Hematopoietic multipotent progenitor cell treated with erythropoietin and hydrocortisone succinate and interleukin-3 and kit ligand, for 6 days (in vitro differentiated cells): ENCODE results near the gene ZRANB1.
A peak's percentile ranks its signal among the peaks of the same experiment; 100 is the strongest.
"Not testable (repeated sequence)": the region's sequence is repeated elsewhere in the genome, so short reads cannot be mapped to it uniquely, and the experiment has no call there.

Source experiments
- DNase-seq: peaks from one replicate; pipeline ENCODE4 v3.0.0-alpha.2; 2015

ZRANB1 gene

DNA sequence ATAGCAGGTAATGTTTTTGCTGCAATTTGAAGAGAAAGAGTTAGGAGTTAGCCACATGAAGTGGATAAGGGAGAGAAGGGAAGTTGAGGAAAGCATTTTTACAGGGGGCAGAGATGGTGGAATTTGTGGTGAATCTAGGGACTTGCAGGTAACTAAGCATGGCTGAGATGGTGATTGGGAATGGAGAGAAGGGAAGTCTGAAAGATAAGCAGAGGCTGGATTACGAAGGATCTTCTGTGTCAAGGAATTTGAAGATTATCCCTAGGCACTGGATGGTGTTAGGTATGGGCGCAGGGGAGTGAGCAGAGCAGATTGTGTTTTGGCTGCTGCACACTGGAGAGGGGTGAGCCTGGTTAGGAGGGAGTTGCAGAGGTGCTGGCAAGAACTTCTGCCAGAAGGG is 25.3 kb downstream of the ZRANB1 start:
- DNase-seq: no peak

DNA sequence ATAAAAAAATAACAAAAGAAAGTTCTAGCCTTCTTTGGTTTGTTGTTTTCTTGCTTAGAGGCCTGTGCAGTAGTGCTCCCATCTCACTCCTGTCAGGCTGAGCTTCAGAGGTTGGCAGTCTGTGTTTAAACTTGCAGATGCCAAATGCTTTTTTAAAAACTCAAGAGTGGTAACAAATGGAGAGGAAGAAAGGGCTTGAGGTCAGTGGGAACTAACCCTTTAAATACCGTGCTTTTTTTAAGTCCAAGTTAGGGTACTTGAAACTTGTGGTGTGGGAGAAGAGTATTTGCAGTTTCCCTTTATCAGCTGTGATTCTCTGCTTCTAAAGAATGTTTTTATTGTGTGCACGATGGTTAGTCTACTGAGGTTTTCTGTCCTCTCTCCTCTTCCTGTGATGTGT is 29.4 kb downstream of the ZRANB1 start:
- DNase-seq: no peak

DNA sequence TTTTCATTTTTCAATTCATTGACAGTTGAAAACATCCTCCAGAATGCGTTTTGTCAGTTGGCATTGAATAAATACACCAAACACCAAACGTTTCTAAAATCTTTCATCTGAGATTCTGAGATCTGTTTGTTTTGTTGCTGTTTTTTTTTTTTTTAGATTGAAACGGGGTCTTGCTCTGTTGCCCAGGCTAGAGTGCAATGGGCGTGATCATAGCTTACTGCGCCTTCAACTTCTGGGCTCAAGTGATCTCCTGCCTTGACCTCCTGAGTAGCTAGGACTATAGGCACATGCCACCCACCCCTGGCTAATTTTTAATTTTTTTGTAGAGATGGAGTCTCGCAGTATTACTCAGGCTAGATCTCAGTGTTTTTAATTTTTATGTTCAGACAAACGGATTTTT is 30.7 kb downstream of the ZRANB1 start:
- no peak for DNase-seq

DNA sequence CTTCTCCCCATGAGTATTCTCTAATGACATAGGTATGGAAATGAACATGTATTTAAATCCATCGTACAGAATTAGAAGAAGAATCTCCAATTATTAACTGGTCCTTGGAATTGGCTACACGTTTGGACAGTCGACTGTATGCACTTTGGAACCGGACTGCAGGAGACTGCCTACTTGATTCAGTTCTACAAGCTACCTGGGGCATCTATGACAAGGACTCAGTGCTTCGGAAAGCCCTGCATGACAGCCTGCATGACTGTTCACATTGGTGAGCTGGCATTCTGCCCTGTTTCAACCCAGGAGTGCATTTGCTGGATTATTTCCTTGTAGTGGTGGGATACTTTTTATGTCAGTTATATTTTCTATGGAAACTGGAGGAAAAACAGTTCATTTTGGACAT is 32.2 kb downstream of the ZRANB1 start:
- DNase-seq: no peak

DNA sequence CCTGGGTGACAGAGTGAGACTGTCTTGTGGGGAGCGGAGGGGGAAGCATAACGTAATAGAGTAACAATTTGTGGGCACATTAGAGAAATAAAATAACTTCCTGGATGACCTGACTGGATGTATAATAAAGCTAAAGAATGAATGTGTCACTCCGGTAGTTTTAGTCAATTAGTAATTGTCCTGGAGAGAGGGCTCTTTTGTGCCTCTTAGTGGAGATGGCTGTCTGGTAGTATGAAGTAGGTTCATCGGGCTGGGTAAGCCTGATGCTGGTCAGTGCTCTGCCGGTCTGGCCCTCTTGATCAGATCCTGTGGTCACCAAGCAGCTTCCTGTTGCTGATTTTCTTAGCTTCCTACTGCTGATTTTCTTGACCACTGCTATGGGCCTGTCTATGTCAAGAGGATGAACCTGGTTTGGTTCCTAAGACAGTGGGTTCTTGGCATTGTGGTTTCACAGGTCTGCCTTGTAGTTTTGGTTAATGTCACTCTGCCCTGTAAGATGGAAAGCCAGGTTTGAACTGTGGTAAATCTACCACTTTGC is 34.1 kb downstream of the ZRANB1 start:
- peak; percentile 42 for DNase-seq

DNA sequence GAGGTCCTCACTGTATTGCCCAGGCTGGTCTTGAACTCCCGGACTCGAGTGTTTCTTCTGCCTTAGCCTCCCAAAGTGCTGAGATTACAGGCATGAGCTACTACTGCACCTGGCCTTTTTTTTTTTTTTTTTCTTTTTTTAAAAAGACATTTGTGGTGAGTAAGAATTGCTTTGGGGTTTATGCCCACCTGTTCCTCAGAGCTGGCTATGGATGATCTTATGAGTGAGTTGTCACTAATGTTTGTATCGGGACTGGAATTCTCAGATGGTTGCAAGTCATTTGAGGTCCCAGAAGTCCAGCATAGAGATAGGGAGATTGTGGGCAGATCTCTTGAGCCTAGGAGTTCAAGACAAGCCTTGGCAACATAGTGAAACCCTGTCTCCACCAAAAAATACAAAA is 35.2 kb downstream of the ZRANB1 start:
- no peak for DNase-seq

DNA sequence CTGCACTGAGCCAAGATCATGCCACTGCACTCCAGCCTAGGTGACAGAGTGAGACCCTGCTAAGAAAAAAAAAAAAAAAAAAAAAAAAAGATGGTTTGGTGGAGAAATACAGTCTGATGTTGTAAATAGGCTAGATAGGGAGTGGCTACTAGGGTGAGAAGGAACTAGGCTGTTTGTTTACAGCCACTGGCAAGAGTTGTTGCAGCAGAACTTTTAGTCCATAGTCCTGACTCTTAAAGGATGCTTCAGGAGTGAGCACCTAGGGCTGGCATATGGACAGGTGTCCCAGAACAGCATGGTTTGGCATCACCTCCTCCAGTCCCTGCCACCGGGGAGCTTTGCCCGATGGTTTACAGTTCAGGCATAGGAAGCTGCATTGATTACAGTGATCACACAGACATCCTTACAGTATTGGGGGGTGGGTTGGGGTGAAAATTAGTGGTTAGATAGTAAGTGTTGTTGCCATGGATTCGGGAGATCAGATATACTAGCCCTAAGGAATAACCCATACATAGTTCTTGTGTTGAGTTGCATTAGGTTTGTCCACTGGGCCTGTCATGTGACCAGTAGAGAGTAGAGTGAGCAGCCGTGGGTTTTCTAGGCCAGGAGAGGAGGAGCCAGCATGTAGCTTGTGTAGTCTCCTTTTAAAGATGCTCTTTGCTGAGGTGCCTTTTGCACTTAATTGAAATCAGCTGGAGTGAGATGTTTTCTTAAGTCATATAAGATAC is 35.9 kb downstream of the ZRANB1 start:
- DNase-seq: no peak

DNA sequence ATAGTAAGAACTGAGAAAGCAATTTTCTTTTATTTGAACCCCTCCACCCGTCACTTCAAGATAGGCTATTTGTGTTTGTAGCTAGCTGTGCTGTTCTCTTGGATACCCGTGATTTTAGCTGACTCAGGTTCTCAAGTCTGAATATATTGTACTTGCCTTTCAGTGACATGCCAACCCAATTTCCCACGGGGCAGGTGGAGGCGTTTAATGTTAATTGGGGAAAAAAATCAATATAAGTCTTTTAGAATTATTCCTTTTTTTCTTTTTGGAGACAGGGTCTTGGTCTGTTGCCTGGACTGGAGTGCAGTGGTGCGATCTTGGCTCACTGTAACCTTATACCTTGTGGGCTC is 36.4 kb downstream of the ZRANB1 start:
- no peak for DNase-seq

DNA sequence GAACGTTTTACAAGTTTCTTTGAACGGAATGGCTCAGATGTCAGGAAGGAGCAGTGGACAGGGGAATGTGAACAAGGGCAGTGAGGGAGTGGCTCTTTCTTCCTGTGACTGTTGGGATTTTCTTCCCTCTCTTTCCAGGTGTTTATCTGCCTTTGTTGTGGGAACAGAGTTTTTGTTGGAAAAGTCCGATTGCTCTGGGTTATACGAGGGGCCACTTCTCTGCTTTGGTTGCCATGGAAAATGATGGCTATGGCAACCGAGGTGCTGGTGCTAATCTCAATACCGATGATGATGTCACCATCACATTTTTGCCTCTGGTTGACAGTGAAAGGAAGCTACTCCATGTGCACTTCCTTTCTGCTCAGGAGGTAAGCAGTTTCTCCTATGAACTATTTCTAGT is 41.4 kb downstream of the ZRANB1 start:
- peak; percentile 30 for DNase-seq

DNA sequence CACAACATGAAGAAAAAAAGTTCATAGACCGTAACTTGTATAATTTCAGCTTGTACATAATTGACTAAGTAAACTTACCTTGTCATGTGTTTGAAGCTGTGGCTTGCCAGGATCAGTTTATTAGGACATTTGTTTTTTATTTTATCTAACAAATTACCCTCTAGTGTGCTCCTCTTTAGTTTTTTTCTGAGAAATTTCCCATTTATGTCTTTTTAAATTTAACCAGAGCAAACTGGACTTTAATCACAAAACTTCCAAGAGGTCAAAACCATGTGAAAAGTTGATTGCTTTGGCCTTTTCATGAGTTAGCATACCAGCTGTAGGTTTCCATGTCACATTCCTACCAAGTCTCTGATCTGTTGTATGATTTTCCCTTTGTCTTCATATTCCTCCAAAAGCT is 42.5 kb downstream of the ZRANB1 start:
- DNase-seq: no peak

DNA sequence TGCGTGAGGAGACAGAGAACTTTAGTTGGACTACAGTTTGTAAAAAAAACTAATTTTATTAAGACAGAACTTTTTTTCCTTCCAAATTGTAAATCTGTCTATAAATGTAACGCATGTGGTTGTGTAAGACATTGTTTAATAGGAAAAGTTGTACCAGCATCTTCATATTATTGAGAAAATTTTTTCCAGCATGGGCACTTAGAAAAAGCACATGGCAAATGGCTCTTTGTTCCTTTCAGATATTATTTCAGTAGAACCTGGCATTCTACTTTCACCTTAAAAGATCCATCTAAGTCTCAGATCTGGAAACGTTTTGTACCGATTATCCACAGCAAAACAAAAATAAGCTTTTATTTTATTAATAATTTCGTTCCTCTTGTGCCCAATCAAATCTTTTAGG is 43.2 kb downstream of the ZRANB1 start:
- DNase-seq: no peak

DNA sequence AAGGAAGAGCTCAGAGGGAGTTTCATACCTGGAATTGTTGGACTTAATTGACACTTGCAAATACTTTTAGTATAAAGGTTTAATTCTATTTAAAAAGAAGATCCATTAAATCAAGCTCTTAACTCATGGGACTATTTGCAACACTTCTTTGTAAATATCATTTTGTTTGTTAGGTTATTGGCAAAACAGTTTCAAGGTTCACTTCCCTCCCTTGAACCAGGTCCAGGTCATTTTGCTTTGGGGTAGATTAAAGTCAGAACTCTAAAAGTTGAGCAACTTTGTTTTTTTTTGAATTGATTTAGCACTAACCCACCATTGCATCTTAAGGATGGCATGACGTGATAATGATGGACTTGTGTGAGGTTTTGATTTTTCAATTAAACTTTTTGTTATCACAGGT is 45.9 kb downstream of the ZRANB1 start:
- DNase-seq: no peak

DNA sequence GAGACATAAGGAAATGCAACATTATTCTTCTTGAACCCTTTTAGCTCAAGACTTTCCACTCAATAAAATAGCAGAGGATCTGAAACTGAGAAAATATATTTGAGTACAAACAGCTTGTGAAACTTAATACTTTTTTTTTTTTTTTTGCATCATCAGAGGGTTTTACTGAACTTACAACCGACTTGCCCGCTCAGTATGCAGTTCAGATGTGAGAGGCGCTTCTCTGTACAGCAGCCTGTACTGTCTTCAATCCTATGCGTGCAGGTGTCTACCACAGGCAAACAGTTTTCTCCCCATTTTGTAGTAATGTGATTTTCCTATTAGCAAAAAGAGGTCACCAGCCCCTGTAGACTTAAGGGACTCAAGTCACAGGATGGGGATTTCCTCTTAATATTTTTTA is 46.8 kb downstream of the ZRANB1 start:
- not testable (repeated sequence) for DNase-seq

DNA sequence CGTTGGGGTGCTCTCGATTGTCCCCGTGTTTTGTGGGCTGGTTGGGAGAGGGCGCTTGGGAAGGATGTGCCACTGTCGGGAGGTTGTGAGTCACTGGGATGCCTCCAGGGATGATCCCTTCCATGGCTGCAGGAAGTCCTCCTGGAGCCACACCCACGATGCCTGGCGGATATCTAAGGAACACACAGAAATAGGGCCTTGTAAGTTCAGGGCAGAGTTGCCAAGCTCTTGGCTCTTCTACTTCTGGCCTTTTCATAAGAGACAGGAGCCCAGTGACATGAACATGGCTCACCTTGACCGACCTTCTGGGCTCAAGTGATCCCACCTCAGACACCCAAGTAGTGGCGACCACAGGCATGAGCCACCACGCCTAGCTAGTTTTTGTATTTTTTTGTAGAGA is 47.6 kb downstream of the ZRANB1 start:
- DNase-seq: no peak

DNA sequence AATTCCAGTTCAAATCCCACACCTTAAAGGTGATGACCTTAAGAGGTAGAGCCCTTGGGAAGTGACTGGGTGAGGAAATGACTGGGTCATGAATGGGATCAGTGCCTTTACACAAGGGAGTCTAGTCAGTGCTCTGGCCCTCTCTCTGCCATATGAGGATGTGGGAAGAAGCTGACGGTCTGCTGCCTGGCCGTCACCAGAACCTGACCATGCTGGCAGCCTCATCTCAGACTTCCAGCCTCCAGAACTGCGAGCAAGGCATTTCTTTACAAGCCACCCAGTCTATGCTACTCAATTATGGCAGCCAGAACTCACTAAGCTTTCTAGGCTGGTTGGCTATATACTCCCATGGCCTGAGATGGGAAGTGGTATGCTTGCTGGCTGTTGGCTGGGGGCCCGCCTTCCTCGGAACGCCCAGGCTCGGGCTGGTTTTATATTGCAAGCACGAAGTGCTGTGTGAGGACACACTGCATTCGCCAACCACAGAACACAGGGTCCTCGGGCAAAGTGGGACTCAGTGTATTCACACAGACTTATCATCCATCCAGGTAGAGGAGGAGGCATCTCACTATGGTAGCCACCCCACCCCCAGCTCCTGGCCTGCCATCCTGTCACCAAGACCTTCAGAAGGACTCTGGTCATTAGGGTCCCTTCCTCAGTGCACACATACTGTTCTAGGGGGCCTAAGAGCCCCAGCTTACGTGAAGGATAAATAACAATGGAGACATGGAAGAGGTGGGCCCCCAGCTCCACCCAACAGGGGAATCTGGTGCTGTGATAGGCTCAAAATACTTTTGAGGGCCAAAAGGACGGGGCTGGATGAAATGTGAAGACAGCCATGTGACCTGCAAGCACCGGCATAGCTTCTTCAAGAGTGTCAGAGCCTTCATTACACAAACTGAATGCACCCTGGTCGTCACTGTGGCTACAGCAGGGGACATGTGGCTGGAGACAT is 49.0 kb downstream of the ZRANB1 start:
- no peak for DNase-seq

DNA sequence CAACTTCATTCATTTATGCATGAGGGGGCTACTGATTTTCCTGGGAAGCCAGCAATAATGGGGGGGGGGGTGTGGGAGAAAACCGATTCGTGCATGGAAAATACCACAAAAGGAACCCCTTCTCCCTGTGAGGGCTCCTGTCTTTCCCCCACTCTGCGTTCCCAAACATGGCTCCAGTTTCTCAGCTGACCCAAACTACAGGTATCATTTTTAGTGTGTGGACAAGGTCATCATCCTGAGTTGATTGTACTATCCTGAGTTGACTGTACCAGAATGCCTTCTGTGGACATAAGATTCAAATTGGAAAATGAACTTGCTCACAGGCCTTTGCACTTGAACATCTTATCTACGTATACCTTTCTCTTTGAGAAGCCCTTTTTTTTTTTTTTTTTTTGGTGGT is 49.9 kb downstream of the ZRANB1 start:
- DNase-seq: no peak

DNA sequence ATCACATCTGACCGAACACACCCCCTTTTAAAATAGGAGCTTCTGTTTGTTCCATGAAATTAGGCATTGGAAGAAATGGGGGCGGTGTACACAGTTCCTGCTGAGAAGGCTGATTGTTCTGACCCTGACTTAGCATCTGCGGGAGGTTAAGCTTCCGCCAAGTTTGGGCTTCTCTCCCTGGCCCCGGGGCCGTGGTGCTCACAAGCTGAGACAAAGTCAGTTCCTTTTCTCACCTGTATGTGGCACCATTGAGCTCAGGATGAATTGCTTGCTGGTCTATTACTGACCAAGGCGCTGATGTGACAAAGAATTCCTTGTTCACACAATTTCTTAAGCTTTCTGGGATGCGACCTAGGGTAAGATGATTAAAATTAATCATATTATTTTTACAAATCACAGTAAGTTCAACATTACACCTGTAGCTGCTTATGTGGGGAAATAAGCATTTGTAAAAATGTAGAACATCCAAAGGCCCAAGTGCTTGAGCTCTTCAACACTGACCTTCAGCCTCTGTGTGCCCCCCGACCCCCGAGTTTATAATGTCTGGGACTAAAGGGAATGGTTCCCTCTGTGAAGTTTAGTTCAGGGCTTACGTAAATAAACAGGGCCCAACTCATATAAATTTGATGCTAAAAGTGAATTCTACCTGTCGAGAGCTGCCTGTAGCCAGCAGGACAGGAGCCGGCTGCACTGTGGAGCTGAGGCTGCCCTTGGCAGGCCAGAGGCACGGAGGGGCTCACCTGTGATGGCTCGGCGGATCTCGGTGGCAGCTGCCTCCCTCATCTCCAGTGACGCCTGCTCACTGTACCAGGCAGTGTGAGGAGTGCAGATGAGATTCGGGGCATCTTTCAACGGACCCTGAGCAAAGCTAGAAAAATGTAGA is 50.8 kb downstream of the ZRANB1 start:
- DNase-seq: peak; percentile 77

DNA sequence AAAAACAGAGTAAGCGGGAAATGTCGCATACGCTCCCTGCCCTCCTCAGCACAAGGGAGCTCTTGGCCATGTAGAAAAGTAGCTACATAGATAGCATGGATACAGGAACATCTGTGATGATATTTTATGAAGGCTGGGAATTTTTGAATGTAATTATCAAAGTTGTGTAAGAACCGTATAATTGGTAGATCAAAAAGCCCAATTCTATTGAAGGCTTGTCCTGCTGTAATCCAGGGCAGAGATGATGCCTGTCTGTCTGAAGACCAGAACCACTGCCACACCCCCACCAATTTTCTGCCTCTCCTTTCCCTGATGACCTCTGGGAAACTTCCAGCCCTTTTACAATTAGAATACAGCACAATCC is 51.4 kb downstream of the ZRANB1 start:
- DNase-seq: no peak

DNA sequence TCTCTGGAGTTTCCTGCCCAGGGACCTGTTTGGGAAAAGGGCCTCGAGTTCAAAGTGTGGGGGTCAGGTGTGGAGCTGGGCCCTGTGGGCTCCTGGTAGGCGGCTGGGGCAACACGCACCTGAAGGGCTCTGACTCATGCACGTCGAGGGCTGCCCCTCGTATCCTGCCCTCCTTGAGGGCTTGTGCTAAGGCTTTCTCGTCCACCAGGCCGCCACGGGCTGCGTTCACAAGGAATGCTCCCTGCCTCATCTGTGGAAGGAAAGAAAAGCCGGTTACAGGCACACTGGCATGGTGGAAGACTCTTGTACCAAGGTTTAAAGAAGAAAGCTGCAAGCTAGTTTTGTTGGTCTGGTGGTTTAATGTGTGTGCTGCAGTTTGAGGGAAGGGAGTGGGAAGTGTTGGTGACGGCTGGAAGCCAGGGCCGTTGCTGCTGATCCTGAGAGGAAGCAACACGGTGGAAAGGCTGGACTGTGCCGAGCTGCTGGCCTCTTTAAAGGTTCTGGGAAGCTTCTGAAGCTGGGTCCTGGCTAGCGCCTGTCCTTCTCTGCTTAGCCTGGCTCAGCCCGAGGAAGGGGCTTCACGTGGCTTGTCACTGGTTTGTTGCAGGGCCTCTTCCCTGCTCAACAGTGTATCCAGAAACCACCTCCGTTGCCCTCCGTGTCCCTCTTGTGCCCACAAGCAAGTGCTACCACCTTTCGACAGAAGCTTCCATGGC is 52.0 kb downstream of the ZRANB1 start:
- DNase-seq: no peak

DNA sequence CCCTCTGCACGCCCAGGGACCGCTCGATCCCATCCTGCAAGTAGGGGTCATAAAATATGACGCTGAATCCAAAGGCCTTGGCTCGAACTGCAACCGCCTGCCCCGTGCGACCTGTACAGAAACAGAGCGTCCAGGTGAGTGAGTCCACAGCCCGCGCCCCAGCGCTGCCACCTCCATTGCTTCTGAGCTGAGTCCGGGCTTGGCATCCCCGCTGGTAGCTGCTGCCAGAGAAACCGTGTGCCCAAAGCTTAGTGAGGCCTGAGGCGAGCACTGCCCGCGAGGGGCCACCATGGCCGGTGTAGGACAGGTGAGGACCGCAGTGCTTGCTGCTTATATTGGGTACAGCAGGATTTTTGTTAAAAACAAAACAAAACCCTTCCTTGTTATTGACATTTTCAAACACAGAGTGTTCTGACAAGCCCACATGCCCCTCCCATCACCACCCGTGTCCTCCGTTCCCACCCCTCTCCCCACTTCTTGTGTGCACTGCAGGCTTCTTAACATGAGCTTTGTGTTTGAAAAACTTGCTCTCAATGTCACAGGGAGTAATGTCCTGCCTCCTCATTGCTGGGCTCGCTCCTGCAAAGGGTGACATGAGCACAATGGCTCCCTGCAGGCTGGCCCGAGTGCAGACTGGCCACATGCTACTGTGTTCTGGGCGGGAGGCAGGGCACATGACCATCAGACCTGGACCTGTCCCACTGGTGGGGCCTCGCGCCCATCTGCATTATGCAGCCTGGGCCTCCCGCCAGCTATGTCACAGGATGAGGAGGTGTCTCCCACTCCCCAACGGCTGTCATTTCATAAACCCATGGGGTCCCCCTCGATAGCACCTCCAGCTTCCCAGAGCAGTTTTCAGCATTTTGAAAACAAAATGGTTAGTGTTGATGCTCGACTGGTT is 52.9 kb downstream of the ZRANB1 start:
- no peak for DNase-seq

DNA sequence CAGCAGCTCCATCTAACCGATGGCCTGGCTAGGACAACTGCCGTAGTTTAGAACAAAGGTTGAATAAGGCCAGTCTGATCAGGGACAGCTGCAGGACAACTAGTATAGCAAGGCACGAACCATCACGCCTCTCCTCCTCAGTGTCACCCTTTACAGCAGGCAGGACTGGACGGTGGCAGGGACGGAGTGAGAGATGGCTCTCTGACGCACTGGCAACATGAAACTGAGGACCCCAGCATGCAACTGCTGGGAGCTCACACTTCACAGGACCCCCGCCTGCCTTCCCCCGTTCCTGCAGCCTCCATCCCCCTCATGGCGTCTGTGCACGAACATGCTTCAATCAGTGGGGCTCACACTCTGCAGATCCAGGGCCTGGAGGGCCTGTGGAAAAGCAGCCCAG is 53.7 kb downstream of the ZRANB1 start:
- DNase-seq: no peak
